ENCODE data around the gene AP4S1.
A peak's percentile ranks its signal among the peaks of the same experiment; 100 is the strongest.

Gene AP4S1

DNA sequence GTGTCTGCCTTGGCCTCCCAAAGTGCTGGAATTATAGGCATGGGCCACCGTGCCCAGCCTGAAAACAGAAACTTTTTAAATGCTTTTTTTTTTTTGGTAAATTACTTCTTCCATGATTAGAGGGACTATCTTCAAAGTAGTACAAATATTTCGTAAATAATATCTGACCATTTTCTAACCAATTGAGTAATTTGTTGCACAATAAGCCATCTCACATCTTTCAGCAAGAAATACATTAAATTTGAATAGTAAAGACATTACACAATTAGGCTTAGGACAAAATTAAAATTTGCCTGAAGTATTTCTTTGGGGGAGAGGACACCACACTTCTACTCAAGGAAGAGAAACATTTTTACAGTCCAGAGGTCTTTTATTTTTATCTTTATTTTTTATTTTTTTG is 85.4 kb downstream of the AP4S1 start:
- in situ Hi-C loops (cut with HindIII; ENCODE audit: low pct_ligation_motif_present, low pct_unique_long_range_greater_than_20kb, low sequenced_read_pairs): no loop called here
- DNase-seq: no peak

DNA sequence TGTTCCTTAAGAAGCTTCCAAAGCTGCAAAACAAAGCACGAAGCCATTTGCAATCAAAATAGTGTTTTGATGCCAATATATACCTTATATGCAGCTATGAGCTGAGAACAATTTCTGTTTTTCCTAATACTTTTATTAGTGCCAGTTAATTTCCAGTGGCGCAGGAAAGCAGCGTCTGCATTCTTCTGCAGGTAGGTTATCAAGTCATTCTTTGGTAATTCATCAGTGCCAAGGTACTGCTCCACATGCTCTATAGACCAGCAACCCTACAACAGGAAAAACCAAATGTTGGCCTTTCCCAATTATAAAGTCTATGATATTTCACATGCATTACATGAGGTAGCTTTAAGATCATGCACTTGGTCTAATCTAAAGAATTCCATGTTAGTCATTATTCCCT is 88.3 kb downstream of the AP4S1 start:
- DNase-seq: no peak
- in situ Hi-C loops (cut with HindIII; ENCODE audit: low pct_ligation_motif_present, low pct_unique_long_range_greater_than_20kb, low sequenced_read_pairs): no loop called here

DNA sequence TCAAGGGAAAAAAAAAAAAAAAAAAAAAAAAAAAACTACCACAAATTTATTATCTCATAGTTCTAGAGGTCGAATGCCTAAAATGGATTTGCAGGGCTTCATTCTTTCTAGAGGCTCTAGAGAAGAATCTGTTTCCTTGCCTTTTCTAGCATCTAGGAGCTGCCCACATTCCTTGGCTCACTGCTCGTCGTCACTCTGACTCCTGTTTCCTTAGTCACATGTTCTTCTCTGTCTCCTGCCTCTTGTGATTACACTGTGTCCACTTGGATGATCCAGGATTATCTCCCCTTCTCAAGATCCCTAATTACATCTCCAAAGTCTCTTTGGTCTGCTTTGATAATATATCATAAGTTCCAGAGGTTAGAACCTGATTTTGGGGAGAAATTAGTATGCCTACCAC is 93.4 kb downstream of the AP4S1 start:
- in situ Hi-C loops (cut with HindIII; ENCODE audit: low pct_ligation_motif_present, low pct_unique_long_range_greater_than_20kb, low sequenced_read_pairs): no loop called here
- no peak for DNase-seq

DNA sequence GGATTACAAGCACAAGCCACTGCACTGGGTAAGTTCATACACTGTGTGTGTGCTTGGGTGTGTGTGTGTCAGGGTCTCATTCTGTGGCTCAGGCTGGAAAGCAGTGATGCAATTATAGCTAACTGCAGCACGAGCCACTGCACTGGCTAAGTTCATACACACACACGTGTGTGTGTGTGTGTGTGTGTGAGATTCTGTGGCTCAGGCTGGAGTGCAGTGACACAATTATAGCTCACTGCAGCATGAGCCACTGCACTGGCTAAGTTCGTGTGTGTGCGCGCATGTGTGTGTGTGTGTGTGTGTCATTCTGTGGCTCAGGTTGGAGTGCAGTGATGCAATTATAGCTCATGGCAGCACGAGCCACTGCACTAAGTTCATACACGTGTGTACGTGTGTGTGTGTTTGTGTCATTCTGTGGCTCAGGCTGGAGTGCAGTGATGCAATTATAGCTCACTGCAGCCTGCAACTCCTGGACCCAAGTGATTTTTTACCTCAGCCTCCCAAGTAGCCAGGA is 96.7 kb downstream of the AP4S1 start:
- in situ Hi-C loops (cut with HindIII; ENCODE audit: low pct_ligation_motif_present, low pct_unique_long_range_greater_than_20kb, low sequenced_read_pairs): no loop called here
- no peak for DNase-seq

DNA sequence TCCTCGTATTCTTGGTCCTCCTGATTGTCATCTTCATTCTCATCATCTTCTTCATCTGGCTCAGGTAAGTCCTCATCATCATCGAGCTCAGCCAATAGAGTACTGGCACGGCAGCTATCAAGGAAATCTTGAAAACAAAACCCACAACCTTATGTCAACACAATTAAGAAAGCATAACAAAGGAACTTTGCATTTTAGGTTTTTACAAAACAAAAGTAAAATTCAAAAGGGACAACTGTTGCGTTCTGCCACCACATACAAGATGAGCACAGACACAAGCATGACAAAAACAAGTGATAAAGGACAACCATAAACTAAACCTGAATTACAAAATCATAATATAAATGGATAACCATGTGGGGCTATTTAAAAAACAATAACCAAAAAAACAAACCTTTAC is 97.5 kb downstream of the AP4S1 start:
- in situ Hi-C loops (cut with HindIII; ENCODE audit: low pct_ligation_motif_present, low pct_unique_long_range_greater_than_20kb, low sequenced_read_pairs): no loop called here
- no peak for DNase-seq

DNA sequence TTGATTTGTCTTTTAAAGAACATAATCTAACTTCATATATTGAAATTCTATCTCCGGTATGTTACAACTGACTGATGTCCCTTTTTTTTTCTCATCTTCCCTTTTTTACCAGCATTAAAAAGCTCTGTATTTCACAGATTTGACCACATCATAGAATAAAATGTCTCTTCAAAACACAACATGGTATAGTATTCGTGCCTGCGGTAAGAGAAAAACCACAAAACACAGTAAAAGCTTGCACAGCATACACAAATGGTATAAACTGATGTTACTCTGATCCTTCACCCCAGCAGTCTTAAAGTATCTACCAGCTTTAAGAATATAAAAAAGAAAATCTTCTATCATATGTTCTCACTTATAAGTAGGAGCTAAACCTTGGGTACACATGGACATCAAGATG is 98.7 kb downstream of the AP4S1 start:
- in situ Hi-C loops (cut with HindIII; ENCODE audit: low pct_ligation_motif_present, low pct_unique_long_range_greater_than_20kb, low sequenced_read_pairs): no loop called here
- DNase-seq: no peak

DNA sequence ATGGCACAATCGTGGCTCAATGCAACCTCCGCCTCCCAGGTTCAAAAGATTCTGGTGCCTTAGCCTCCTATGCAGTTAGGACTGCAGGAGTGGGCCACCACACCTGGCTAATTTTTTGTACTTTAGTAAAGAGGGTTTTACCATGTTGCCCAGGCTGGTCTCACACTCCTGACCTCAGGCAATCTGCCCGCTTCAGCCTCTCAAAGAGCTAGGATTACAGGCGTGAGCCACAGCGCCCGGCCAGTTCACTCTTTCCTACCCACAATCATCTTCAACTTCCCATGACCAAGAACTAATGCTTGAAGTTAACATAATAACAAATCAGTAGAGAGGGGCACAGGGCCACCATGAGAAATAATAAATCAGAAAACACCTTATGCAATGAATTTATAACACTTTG is 99.8 kb downstream of the AP4S1 start:
- in situ Hi-C loops (cut with HindIII; ENCODE audit: low pct_ligation_motif_present, low pct_unique_long_range_greater_than_20kb, low sequenced_read_pairs): no loop called here
- no peak for DNase-seq

DNA sequence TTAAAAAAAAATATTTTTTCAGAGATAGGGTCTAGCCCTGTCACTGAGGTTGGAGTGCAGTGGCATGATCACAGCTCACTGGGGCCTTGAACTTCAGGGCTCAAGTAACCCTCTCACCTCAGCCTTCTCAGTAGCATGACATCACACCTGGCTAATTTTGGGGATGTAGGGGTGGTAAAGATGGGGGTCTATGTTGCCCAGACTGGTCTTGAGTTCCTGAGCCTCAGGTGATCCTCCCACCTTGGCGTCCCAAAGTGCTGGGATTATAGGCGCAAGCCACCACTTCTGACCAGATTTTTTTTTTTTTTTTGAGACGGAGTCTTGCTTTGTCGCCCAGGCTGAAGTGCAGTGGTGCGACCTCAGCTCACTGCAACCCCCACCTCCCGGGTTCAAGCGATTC is 101.2 kb downstream of the AP4S1 start:
- in situ Hi-C loops (cut with HindIII; ENCODE audit: low pct_ligation_motif_present, low pct_unique_long_range_greater_than_20kb, low sequenced_read_pairs): no loop called here

DNA sequence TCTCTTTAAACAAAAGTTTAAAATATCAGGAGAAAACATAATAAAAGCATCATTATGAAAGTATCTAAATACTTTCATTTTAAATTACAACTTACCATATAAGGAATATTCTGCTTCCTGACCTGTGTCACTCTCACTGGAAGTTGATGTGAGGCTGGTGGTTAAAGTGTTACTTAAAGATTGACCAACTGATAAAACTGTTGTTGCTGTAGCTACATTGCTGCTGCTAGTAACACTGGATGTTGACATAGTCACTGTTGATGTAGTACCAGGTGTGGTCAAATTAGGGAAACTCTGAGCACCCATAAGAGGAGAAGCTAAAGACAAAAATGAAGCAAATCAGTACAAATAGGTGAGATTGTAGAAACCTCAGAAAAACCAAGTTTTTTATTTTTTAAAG is 102.2 kb downstream of the AP4S1 start:
- in situ Hi-C loops (cut with HindIII; ENCODE audit: low pct_ligation_motif_present, low pct_unique_long_range_greater_than_20kb, low sequenced_read_pairs): no loop called here
- peak; percentile 1 for DNase-seq

More for the DNA sequence above, 101.2 kb downstream of the AP4S1 start:
- no peak for DNase-seq

DNA sequence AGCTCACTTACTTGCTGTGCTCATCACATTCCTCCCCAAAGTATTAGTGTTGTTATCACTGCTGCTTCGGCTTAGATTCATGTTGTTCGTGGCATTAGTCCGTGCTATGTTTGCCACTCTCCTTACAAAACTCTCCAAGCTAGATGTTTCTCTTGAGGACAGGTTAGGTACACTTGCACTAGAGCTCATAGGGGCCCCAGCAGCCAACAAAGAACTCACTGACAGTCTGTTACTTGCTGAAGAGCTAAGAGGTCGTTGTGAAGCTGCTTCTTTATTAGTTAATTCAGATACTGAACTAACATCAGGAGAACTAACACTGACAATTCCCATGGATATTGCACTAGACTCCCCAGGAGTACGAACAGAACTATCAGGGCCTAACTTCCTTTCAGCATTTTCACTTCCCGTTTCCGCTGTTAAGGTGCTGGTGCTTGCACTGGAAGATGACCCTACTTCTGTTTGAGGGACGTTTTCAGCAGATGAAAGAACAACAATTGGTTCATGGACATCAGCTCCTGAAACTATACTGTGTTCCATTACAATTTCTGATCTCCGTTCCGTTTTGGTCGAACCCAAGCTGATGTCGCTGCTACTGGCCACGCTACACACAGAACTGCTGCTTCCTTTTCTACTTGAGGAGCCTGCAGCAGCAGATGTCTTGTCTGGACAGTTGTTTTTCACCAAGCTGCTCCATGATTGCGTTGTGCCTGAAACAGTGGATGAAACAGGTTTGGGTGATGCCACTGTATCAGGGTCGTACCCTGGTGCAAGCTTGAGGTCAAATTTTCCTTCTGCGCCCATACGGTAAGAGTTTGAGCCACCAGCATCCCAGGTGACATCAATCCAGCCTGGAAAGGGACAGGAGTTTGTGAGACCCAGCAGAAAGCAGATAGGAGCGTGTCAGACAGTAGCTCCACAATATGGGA is 103.4 kb downstream of the AP4S1 start:
- DNase-seq: no peak
- in situ Hi-C loops (cut with HindIII; ENCODE audit: low pct_ligation_motif_present, low pct_unique_long_range_greater_than_20kb, low sequenced_read_pairs): no loop called here

DNA sequence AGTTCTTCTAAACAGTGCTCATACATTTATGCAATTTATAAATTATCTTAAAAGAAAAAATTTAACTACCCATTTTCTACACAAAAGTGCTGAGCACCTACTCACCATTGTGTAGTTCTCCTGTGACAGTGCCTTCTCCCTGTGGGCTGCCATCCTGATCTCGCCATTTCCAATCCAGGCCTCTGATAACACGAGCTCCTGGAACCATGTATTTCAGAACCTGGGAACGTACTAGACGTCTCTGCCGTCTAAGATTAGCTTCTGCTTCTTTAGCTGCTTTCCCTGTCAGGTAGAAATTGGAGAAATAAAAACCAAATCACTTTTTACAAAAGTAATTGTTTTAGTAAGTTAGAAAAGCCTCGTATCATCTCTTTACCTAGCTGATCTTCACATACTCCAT is 107.7 kb downstream of the AP4S1 start:
- in situ Hi-C loops (cut with HindIII; ENCODE audit: low pct_ligation_motif_present, low pct_unique_long_range_greater_than_20kb, low sequenced_read_pairs): no loop called here

DNA sequence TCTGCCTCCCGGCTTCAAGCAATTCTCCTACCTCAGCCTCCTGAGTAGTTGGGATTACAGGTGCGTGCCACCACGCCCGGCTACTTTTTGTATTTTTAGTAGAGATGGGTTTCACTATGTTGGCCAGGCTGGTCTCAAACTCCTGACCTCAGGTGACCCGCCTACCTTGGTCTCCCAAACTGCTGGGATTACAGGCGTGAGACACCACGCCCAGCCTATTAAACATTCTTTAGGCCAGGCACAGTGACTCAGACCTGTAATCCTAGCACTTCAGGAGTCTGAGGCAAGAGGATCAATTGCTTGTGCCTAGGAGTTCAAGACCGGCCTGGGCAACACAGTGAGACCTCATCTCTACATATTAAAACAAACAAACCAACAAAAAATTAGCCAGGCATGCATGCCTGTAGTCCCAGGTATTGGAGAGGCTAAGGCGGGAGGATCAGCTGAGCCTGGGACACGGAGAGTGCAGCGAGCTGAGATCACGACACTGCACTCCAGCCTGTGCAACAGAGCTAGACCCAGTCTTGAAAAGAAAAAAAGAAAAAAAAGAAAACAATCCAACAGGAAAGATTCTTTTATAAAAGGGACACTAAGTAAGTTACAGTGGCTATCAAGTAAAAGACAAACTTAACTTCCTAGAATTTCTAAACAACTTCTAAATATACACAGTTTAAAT is 111.9 kb downstream of the AP4S1 start:
- DNase-seq: no peak
- in situ Hi-C loops (cut with HindIII; ENCODE audit: low pct_ligation_motif_present, low pct_unique_long_range_greater_than_20kb, low sequenced_read_pairs): no loop called here

More for the DNA sequence above, 107.7 kb downstream of the AP4S1 start:
- no peak for DNase-seq

DNA sequence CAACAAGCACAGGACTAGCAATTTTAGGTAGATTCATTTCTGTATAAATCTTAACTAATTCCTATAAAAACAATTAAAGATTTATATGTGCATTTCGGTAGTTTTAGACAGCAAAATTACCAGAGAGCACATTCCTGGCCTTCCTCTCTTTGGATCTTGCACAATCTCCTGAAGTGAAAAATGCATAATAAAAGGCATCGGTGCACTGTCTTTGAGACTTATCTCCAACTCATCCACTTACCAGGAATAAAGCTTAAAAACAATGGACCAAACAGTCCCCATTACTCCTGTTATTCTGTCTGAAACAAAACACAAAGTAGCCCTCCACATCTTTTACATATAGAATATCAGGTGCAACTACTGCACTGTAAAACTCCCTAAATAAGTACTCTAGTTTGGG is 112.9 kb downstream of the AP4S1 start:
- in situ Hi-C loops (cut with HindIII; ENCODE audit: low pct_ligation_motif_present, low pct_unique_long_range_greater_than_20kb, low sequenced_read_pairs): no loop called here
- DNase-seq: no peak

DNA sequence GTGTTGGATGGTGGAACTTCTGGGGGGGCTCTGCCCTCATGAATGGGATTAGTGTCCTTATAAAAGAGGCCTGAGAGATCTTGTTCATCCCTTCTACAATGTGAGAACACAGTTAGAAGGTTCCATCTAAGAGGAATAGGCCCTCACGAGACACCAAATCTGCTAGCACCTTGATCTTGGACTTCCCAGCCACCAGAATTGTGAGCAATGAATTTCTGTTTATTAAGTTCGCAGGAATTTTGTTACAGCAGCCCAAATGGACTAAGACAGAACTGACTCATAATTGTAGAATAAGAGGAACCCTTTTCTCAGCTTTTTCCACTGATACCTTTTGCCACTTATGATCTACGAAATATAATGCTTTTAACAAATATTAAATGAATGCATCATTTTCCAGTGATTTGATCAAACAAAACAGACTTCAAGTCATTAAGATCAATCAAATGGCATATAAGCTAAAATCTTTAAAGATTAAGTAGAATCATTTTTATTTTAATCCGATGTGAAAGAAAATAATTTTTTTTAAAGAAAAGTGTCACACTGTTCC is 113.9 kb downstream of the AP4S1 start:
- in situ Hi-C loops (cut with HindIII; ENCODE audit: low pct_ligation_motif_present, low pct_unique_long_range_greater_than_20kb, low sequenced_read_pairs): no loop called here
- DNase-seq: no peak

DNA sequence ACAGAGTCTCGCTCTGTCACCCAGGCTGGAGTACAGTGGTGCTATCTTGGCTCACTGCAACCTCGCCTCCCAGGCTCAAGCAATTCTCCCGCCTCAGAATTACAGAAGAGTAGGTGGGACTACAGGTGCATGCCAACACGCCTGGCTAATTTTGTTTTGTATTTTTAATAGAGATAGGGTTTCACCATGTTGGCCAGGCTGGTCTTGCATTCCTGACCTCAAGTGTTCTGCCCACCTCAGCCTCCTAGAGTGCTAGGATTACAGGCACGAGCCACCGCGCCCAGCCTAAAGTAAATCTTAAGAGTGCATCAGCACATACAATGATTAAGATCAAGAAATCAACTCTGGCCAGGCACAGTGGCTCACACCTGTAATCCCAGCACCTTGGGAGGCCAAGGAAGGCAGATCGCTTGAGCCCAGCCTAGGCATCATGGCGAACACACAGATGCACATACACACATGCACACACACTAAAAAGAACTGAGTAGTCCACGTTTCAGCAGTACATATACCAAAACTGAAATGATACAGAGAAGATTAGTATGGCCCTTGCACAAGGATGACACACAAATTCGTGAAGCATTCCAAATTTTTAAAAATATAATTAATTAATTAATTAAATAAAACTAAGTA is 117.1 kb downstream of the AP4S1 start:
- DNase-seq: no peak
- in situ Hi-C loops (cut with HindIII; ENCODE audit: low pct_ligation_motif_present, low pct_unique_long_range_greater_than_20kb, low sequenced_read_pairs): no loop called here
